SK-N-SH treated with all-trans-retinoic acid at 6 μM for 48 hours (cell line): Measurements from ENCODE around the gene PLA2G2A.
"Not testable (repeated sequence)": the region's sequence is repeated elsewhere in the genome, so short reads cannot be mapped to it uniquely, and the experiment has no call there.

Experiments used
- ATAC-seq: fragments of 200-7000 bp; cut with Tn5 transposase; 3 replicates; pipeline ENCODE4 v1.9.1; 2020; ENCODE audit warnings: mild to moderate bottlenecking, moderate library complexity
- ARNTL ChIP-seq: fragments of 450-650 bp; formaldehyde crosslinking; IDR thresholded peaks from 2 replicates; pipeline ENCODE4 v1.5.0; 2020; ENCODE audit warnings: low read depth, mild to moderate bottlenecking, moderate library complexity, borderline replicate concordance
- BACH2 ChIP-seq: fragments of 250-450 bp; sonication (Bioruptor Pico); IDR thresholded peaks from 2 replicates; pipeline ENCODE4 v1.9.0; 2021; ENCODE audit warnings: mild to moderate bottlenecking, borderline replicate concordance
- CREB5 ChIP-seq: fragments of 250-450 bp; sonication (Bioruptor Pico); IDR thresholded peaks from 2 replicates; pipeline ENCODE4 v1.5.1; 2020; ENCODE audit warnings: low read depth, mild to moderate bottlenecking, moderate library complexity
- ESRRG ChIP-seq: fragments of 250-450 bp; sonication (Bioruptor Pico); IDR thresholded peaks from 2 replicates; pipeline ENCODE4 v1.6.1; 2021; ENCODE audit warnings: mild to moderate bottlenecking
- GLIS3 ChIP-seq: fragments of 250-450 bp; sonication (Bioruptor Pico); IDR thresholded peaks from 2 replicates; pipeline ENCODE4 v1.5.0; 2020; ENCODE audit warnings: mild to moderate bottlenecking, moderate library complexity
- ISL1 ChIP-seq: fragments of 250-450 bp; sonication (Bioruptor Pico); IDR thresholded peaks from 2 replicates; pipeline ENCODE4 v2.1.2; 2022; ENCODE audit warnings: mild to moderate bottlenecking, moderate library complexity
- OSR1 ChIP-seq: fragments of 250-450 bp; sonication (Bioruptor Pico); IDR thresholded peaks from 2 replicates; pipeline ENCODE4 v1.8.0; 2022; ENCODE audit warnings: moderate library complexity, mild to moderate bottlenecking, inconsistent platforms
- PATZ1 ChIP-seq: fragments of 250-450 bp; sonication (Bioruptor Pico); IDR thresholded peaks from 2 replicates; pipeline ENCODE4 v1.8.0; 2020; ENCODE audit warnings: mild to moderate bottlenecking, moderate library complexity, borderline replicate concordance
- POU6F1 ChIP-seq: fragments of 250-450 bp; sonication (Bioruptor Pico); IDR thresholded peaks from 2 replicates; pipeline ENCODE4 v1.8.0; 2021; ENCODE audit warnings: low read depth, mild to moderate bottlenecking, moderate library complexity, borderline replicate concordance
- PPARA ChIP-seq: fragments of 250-450 bp; sonication (Bioruptor Pico); IDR thresholded peaks from 2 replicates; pipeline ENCODE4 v1.5.0; 2020; ENCODE audit warnings: mild to moderate bottlenecking, borderline replicate concordance
- RARB ChIP-seq: fragments of 250-450 bp; sonication (Bioruptor Pico); IDR thresholded peaks from 2 replicates; pipeline ENCODE4 v1.8.0; 2021; ENCODE audit warnings: mild to moderate bottlenecking, moderate library complexity
- SNAI2 ChIP-seq: fragments of 250-450 bp; sonication (Bioruptor Pico); IDR thresholded peaks from 2 replicates; pipeline ENCODE4 v1.5.0; 2020; ENCODE audit warnings: mild to moderate bottlenecking, moderate library complexity
- TCF4 ChIP-seq: fragments of 250-450 bp; sonication (Bioruptor Pico); IDR thresholded peaks from 2 replicates; pipeline ENCODE4 v1.8.0; 2021; ENCODE audit warnings: mild to moderate bottlenecking, moderate library complexity, borderline replicate concordance
- TSHZ2 ChIP-seq: fragments of 250-450 bp; sonication (Bioruptor Pico); IDR thresholded peaks from 2 replicates; pipeline ENCODE4 v1.5.0; 2020; ENCODE audit warnings: mild to moderate bottlenecking, moderate library complexity
- ZC3H10 ChIP-seq: fragments of 250-450 bp; sonication (Bioruptor Pico); IDR thresholded peaks from 2 replicates; pipeline ENCODE4 v1.5.1; 2021; ENCODE audit warnings: mild to moderate bottlenecking, moderate library complexity
- ZFP3 ChIP-seq: fragments of 250-450 bp; sonication (Bioruptor Pico); IDR thresholded peaks from 2 replicates; pipeline ENCODE4 v1.5.0; 2020; ENCODE audit warnings: mild to moderate bottlenecking, moderate library complexity
- ZFP30 ChIP-seq: fragments of 450-650 bp; formaldehyde crosslinking; IDR thresholded peaks from 2 replicates; pipeline ENCODE4 v1.5.0; 2022; ENCODE audit warnings: mild to moderate bottlenecking, moderate library complexity
- ZNF565 ChIP-seq: fragments of 450-650 bp; formaldehyde crosslinking; conservative IDR thresholded peaks from 2 replicates; pipeline ENCODE4 v1.5.0; 2020; ENCODE audit warnings: low read depth, mild to moderate bottlenecking, moderate library complexity
- ZNF70 ChIP-seq: fragments of 450-650 bp; formaldehyde crosslinking; IDR thresholded peaks from 2 replicates; pipeline ENCODE4 v1.5.0; 2020; ENCODE audit warnings: mild to moderate bottlenecking, moderate library complexity
- ZNF8 ChIP-seq: fragments of 450-650 bp; formaldehyde crosslinking; IDR thresholded peaks from 2 replicates; pipeline ENCODE4 v1.5.0; 2020; ENCODE audit warnings: mild to moderate bottlenecking, moderate library complexity

The PLA2G2A gene

GRCh38 chr1:20014153-20014552, 34.7 kb upstream of the PLA2G2A start:
- no peak for ATAC-seq
- TF ChIP-seq ZFP3 (CRISPR knock-in tag): no peak
- no peak for TF ChIP-seq ISL1
- TF ChIP-seq ZNF8 (CRISPR knock-in tag): no peak
- TF ChIP-seq SNAI2: no peak
- TF ChIP-seq ZNF70 (CRISPR knock-in tag): no peak
- TF ChIP-seq OSR1 (CRISPR knock-in tag): no peak
- TF ChIP-seq PPARA (CRISPR knock-in tag): no peak
- no peak for TF ChIP-seq RARB (CRISPR knock-in tag)
- TF ChIP-seq ZFP30: no peak
- no peak for TF ChIP-seq TCF4
- no peak for TF ChIP-seq CREB5 (CRISPR knock-in tag)
- no peak for TF ChIP-seq PATZ1

GRCh38 chr1:20010016-20010415, 30.6 kb upstream of the PLA2G2A start:
- TF ChIP-seq TCF4: no peak
- no peak for TF ChIP-seq ARNTL (CRISPR knock-in tag)
- TF ChIP-seq, all 23 proteins: peak for 0
- no peak for ATAC-seq

GRCh38 chr1:20009212-20009611, 29.8 kb upstream of the PLA2G2A start:
- ATAC-seq: no peak
- no peak for TF ChIP-seq OSR1 (CRISPR knock-in tag)
- TF ChIP-seq ZNF8 (CRISPR knock-in tag): no peak
- no peak for TF ChIP-seq ZNF70 (CRISPR knock-in tag)

GRCh38 chr1:20008391-20008841, 29.0 kb upstream of the PLA2G2A start:
- no peak for ATAC-seq
- TF ChIP-seq ESRRG (CRISPR knock-in tag) (no peak), SNAI2 (no peak), RARB (CRISPR knock-in tag) (no peak), ISL1 (no peak), ZFP30 (no peak), PPARA (CRISPR knock-in tag) (no peak)

GRCh38 chr1:19998823-19999222, 19.4 kb upstream of the PLA2G2A start:
- not testable (repeated sequence) for ATAC-seq

- TF ChIP-seq RARB (CRISPR knock-in tag) (no peak), TSHZ2 (CRISPR knock-in tag) (no peak), PATZ1 (no peak), ARNTL (CRISPR knock-in tag) (no peak), TCF4 (no peak), GLIS3 (CRISPR knock-in tag) (no peak), BACH2 (CRISPR knock-in tag) (no peak), OSR1 (CRISPR knock-in tag) (no peak), POU6F1 (CRISPR knock-in tag) (no peak), PPARA (CRISPR knock-in tag) (no peak), ZNF565 (CRISPR knock-in tag) (no peak), ZC3H10 (no peak), ZFP30 (no peak), ISL1 (no peak), ZFP3 (CRISPR knock-in tag) (no peak), ZNF70 (CRISPR knock-in tag) (no peak)
Measured at GRCh38 chr1:19990689-19991088, 11.3 kb upstream of the PLA2G2A start.

GRCh38 chr1:19990182-19990582, 10.8 kb upstream of the PLA2G2A start:
- ATAC-seq: not testable (repeated sequence)

More at GRCh38 chr1:19990689-19991088, 11.3 kb upstream of the PLA2G2A start:
- ATAC-seq: no peak
